GM19240 (cell line): Measurements from ENCODE around the gene PDGFB.

Experiments used
- DNase-seq: peaks from one replicate; pipeline ENCODE4 v3.0.0; 2011; ENCODE audit warnings: low spot score; ENCODE audit not compliant: insufficient read length

PDGFB gene

DNA sequence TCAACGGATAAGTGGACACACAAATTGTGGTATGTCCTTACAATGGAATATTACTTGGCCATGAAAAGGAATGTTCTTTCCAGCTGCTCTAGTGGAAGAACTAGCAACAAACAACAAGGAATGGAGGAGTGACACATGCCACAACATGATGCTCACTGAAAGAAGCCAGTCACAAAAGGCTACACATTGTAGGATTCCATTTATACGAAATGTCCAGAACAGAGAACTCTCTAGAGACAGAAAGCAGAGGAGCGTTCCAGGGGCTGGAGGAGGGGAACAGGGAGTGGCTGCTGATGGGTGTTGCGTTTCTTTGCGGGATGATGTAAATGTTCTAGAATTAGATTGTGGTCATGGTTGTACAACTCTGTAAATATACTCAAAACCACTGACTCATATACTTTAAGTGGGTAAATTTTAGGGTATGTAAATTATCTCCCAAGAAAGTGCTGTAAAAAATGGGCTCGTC lies 32.4 kb upstream of the PDGFB start:
- no peak for DNase-seq

DNA sequence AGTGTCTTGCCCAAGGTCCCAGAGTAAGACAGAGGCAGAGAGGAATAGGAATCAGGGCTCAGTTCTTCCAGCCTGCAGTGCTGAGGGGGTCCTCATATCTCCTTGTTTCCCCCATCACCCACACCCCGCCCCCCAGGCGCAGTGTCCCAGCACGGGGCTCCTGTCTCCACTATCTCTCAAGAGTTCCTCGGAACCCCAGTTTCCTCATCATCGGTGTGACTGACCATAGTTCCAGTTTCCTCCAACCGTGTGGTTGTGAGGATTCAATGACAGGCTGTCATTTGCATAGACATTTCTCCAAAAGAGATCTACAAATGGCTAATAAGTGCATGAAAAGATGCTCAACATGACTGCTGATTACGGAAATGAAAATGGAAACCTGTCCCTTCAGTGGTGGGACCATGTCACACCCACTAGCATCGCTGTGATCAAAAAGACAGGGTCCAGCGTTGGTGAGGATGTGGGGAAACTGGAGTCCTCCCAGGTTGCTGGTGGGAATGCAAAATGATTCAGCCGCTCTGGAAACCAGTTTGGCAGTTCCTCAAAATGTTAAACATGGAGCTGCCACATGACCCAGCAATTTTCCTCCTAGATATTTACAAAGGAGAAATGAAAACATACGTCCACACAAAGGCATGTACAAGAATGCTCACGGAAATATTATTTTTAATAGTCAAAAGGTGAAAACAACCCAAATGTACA lies 31.8 kb upstream of the PDGFB start:
- DNase-seq, result no peak

DNA sequence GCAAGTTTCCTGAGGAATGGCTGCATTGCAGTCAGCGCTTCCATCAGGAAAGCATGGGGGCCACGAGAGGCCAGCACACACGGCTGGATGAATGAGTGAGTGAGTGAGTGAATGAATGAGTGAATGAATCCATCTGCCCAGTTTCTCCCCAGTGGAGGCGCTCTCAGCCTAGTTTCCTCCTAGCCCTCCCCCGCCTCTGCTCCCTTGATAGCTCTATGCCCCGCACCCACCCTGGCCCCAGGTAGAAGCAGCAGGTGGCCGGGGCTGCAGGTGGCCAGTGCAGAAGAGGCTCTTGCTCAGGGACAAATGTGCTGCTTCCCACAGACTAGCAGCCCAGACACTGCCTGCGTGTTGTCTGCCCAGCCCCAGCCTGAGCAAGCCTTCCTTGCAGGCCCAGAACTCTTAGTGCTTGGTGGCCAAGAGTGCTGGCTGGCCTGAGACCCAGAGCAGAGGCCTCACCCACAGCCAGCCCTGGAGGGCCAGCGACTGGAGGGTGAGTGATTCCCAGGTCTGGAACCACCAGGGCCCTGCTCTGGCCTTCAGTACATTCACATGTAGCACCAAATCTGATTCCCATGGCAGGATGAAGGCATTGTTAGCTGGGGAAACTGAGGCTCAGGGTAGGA lies 31.1 kb upstream of the PDGFB start:
- no peak for DNase-seq

DNA sequence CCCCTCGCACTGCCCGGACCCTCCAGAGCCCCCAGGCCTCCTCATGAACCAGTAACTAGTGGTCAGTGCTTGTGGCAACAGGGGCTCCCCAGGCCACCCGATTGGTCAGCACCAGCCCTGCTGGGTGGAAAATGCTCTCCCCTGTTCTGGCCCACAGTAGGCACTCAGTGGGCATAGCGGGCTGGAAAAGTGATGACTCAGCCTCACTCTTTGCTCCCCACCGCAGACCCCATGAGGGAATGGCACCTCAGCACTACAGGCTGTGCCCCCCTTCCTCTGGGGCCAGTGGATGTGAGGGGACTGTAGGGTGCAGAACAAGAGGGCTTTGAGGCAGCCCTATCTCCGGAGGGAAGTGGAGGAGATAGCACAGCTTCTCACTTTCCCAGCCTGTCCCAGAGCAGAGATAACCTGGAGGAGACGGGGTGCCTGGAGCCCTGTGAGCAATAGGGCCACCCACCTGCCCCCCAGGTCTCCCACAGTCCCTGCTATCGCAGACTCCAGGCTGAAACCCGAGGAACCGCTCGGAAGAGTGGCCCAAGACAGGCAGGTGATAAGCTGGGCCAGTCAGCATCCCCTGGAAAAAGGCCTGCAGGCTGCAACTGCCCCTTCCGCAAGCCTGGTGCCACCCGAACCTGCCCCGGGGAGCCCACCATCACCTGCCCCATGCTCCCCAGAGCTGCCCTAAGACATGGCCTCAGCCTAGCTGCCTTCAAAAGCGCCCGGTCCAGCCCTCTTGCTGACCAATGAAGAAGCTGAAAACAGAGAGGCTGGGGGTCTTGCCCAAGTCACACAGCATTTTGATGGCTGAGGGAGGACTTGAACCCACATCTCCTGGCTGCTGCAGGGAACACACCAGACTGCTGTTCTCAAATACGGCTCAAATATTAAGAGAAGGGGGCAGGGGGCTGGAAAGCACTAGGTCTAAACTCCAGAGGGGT lies 29.4 kb upstream of the PDGFB start:
- DNase-seq, result no peak

DNA sequence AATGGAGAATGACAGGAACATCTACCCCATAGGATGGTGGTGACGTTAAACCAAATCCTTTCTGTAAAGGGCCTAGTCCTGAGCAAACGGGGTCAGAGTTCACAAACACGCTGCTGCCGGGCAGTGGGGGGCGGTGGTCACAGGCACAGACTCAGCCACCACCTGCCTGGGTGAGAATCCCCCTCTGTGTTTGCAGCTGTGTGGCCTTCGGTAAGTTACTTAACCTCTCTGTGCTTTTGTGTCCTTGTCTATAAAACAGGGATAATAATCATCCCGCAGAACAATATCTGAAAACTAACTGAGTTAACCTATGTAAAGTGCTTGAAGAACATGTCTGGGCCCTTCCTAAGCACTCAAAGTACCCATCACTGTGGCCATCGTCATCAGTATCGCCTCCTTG lies 26.0 kb upstream of the PDGFB start:
- DNase-seq, result no peak

DNA sequence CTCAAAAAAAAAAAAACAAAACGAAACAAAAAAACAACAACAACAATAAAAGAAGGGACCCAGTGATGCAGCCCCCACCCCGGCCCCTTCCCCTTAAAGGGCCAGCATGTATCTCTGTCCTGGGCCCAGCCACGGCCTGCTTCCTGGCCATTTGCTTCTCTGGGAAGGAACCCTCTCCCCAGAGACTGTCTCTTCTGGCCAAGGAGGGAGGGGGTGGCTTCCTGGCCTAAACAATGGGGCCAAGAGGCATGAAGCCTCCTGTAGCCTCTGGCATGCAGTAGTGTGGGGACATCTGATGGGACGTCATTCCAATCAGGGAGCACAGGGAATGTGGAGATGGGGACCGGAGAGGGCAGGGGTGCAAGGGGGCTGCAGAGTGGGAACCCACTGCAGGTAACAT lies 25.5 kb upstream of the PDGFB start:
- no peak for DNase-seq

DNA sequence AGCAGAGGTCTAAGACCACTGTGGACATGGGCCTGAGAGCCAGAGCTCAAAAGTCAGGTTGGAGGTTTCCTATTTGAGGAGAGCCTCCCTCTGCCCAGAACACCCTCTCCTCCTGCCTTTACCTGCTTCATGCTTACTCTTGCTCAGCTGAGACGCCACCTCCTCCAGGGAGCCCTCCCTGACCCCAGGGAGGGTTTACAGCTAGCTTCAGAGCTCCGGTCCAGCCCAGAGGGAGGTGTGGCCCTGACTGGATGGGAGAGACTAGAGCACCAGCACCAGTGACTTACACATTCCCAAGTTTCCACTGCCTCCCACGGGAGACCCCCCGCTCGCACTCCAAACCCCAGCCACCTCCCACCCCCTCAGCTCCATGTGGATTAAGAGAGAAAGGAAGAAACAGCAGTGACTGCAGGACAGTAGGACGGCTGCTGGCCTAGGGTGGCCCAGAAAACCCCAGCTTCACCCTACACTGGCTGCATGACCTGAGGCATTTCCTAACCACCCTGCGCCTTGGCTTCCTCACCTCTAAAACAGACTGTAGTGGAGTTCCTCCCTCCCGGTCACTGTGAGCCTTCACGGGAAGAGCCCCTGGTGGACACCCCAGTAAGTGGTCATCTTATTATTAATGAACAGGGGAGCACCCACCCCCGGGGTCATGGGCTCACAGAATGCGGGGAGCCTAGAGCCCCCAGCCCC lies 24.5 kb upstream of the PDGFB start:
- no peak for DNase-seq

DNA sequence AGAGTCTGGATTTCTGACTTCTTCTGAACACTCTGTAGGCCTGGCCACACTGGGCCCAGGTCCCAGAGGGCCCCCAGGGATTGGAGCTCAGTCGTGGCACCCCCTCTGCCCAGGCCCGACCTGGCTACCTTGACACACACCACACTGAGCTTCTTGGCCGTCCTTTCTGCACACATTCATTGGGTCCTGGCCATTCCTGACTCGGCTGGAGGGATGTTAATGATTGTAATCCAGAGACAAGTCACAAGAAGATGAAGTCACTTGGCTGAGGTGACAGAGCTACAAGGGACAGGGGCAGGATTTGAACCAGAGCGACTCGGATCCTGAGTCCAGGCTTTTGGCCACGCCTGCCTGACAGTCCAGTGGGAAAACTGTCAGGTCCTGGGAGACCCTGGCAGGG lies 23.9 kb upstream of the PDGFB start:
- DNase-seq, result no peak

DNA sequence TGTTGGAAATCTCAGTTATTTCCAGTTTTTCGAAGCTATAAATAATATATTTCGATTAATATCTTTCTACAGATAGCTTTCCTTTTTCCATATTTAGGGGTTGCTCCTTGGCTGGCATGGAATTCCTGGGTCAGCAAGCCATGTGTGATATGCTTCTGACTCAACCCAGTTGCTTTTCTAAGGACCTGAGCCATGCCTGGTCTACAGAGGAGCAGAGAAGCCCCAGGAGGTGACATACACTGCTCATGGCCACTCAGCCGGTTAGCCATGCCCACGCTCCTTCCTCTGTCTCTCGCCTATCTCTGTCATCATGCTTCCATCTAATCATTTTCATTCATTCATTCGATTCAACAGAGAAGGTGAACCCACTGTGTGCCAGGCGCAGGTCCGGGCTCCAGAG lies 23.2 kb upstream of the PDGFB start:
- no peak for DNase-seq

DNA sequence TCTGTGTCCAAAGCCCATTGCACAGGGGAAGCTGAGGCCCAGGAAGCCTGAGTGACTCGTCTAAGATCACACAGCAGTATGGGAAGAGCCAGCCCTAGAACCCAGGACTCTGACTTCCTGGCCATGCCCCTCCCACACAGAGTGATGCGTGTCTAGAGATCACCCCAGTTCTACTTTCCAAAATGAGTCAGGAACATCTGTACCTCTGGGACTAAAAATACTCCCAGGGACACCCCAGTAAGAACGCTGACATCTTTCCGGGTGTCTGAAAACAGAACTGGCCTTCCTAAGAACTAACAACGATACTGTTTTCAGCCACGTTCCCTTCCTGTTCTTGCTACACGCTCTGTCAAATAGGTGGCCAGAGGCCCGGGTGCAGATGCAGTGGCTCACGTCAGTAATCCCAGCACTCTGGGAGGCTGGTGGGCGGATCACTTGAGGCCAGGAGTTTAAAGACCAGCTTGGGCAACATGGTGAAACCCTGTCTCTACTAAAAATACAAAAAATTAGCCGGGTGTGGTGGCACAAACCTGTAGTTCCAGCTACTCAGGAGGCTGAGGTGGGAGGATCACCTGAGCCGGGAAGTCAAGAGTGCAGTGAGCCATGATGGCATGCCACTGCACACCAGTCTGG lies 21.7 kb upstream of the PDGFB start:
- DNase-seq, result peak; percentile 70

DNA sequence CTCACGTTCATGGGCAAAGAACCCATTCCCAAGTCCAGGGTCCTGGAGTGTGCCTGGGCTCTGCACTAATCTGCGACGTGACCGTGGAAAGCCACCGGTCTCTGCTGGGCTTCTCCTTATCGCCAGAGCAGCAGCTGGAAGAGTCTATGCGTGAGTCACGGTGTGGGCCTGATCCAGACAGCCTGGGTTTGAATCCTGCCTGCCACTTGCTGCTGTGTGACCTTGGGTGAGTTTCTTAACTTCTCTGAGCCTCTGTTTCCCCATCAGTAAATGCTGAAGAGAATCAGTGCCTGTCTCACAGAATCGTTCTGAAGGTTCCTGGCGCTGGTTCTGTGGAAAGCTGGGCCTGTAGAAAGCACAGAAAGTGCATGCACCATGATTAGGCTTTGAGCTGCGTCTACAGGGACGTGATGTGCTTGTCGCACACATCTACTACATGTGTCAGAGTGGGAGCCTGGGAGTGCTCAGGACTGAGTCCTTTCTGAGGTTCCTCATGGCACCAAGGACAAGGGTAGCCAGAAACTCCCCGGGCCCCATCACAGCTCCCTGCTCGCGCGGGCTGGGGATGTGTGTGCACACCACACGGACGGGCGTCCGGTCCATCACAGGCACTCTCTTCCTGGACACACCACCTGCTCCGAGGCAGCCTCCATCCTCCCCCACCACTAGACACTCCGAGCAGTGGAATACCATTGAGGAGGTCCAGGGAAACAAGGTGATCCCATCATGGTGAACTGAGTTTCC lies 20.5 kb upstream of the PDGFB start:
- no peak for DNase-seq

DNA sequence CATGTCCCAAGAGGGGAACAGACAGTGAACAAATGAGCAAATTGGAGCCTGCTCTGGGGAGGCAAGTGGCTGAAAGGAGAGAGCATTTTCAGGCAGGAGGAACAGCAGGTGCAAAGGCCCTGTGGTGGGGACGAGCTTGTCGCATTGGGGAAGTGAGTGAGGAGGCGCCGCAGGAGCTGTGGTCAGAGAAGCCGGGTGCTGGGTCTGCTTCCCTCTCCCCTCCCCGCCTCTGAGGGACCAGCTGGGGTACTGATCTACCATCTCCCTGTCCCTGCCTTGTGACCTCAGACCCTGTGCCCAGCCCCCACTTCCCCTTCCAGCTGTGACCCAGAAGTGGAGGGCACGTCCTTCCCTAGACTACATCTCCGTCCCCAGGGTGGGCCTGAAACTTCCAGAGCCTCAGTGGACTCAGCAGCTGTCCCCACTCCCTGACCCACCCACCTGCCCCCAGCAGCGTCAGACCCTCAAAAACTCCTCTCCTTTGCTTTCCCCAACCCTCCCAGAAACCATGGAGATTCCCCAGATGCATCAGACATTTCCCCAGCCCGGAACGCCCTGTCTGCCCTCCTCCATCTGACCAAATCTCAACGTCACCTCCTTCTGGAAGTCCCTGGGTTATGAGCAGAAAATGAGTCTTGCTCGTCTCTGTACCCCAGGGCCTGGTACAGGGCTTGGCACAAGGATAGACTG lies 19.7 kb upstream of the PDGFB start:
- DNase-seq, result no peak

DNA sequence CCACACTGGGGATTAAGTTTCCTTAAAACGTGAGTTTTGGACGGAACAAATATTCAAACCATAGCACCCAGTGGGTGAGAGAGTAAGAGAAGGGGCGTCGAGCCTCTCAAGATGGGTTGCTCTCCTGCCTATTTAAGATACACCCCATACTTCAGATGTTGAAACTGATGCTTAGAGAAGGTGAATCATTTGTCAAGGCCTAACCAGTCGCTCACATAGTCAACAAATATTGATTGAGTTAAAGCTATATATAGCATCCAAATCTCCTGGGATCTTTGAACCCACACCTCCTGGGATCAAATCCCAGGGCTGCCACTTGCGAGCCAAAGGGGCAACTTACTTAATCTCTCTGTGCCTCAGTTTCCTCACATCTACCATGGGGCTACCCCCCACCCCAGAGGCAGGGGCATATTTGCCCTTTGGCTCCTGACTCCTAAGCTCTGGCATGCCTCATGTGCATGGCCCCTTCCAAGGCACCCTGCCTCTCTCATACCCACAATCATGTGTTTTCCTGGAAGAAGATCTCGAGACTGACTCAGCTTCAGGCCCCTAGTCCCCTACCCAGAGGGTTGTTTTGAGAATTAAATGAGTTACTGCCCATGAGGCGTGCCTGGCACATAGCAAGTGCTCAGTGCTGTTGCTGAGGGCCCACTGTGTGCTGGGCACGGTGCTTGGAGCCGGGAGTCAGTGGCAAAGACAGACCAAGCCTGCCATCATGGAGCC lies 19.0 kb upstream of the PDGFB start:
- DNase-seq, result no peak

DNA sequence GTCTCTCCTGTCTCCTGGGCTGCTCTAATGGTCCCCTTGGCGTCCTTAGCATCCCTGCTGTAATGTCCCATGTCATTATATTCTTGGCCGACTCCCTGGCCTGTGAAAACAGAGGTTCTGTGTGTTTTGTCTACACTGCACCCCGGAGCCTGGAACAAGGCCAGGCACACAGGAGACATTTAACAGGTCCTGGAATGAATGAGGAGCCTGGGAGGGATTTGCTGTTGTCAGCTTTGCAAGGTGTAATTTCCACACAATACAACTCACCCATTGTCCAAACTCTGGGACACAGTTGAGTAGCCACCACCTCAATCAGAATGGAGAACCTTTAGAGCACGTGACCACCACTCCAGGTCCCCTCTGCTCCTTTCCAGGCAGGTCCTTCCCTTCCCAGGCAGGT lies 14.9 kb upstream of the PDGFB start:
- DNase-seq, result no peak

DNA sequence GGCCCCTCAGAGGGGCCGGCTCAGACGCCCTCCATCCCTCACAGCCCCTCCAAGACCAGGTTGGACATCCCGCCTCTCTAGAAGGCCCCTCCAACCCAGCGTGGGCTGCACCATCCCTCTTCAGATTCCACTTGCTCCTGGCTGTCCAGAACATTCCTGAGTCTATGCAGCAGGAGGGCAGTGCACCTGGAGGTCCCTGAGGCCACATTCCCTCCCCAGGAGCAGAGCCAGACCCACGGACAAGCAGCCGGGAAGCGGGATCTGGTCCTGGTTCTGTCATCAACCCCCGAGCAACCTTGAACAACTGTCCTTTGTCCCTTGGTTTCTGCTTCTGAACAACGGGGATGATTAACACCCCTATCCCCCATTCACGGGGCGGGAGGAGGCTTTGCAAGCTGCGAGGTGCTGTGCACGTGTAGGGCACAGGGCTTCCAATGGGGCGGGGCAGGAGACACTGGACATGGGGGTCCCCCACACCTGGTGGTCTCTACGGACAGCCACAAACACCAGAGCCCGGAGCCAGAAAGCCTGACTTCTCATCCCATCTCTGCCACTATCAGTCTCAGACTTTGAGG lies 13.2 kb upstream of the PDGFB start:
- no peak for DNase-seq

DNA sequence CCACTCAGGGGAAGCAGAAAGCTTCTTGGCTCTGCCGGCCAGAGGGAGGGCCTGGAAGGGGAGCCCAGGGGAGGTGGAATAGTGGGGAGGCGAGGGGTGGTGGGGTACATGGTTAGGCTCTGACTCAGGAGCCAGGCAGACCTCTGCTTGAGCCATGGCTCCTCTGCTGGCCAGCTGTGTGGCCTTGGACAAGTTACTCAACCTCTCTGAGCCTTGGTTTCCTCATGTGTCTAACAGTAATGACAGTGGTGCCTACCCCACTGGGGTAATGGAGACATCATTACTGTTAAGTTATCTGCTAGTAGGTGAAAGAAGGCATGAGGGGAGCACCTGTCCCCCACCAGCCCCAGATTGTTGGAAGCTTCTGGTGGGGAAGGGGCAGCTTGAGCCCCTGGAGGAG lies 12.2 kb upstream of the PDGFB start:
- DNase-seq, result no peak

DNA sequence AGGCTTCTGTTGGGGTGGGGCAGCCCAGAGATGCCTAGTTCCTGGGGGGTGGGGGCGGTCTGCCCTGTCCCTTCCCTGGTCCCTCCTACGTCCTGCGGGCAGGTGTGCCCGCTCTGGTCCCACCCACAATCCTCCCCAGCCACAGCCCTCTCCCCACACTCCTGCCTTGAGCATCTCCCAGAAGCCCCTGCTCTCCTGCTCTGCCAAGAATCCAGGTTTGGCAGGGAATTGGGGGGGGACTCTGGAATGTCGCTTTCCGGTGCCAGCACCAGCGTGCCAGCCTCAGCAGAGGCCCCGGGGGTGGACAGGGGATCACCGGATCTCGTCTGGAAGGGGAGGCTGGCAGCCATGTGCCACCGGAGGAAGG lies 11.4 kb upstream of the PDGFB start:
- DNase-seq, result no peak

DNA sequence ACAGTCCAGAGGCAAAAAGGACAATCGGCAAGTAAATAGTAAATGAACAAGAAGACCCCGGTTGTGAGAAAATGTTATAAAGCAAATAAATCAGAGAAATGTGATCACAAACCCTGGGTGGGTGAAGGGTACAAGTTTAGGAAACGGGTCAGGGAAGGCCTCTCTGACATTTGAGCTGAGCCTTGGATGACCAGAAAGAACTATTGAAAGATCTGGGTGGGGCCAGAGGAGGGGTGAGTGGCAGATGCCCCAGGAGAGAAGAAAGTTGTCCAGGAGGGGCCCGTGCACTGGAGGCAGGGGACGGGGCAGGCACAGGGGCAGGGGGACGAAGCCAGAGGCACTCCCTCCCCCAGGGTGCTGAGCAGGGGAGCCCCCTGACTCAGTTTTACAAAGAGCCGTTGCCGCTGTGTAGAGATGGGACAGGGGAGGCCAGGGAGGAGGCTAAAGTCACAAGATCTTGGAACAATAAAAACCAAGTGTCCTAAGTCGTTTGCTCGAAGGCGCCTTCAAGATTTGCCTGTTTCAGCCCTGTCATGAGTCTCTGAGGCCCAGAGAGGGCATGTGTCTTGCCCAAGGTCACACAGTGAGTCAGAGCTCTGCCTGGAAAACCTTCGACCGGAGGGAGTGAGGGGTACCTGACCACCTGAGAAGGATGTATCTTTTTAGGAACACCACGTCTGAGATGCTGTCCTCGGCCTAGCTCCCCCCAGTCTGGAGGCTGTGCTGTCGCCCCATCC lies 10.8 kb upstream of the PDGFB start:
- DNase-seq, result no peak
